ENCODE results near the gene KRT79. TPM values are rescaled to one million over a fixed set of nuclear protein-coding genes. Genes with fewer than 3 reads are reported as not detected.

KRT79 gene
- total RNA-seq, 1 donor from 2014 or later: not detected

DNA sequence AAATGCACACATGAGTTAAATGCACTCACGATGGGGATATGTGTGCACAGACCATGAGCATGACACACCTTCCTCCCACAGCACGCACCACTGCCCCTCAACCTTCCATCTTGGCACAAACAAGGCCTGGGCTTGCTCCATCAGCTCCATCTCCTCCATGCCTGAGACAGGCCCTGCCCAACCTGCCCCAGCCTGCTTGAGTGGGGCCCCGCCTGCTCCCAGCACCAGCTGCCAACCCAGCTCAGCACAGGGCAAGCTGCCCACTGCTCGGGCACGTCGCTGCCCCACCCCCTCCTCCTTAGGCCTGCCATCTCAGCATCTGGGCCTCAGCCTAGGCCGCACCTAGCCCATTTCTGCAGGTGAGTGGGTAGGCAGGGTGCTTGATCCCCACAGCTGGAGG lies 42.3 kb upstream of the KRT79 start:
- Mint-ChIP-seq H3K4me1 (ENCODE audit: unreplicated experiment) (peaks cover 40% of the 10 kb centered on the region), H3K27me3 (peaks cover 25% of the 10 kb centered on the region), H3K4me3 (no peak overlapping the region), H3K9me3 (no peaks in the 10 kb centered on the region), H3K36me3 (no peaks in the 10 kb centered on the region), H3K27ac (peak overlapping the region; percentile 97)
- TF ChIP-seq, protein P1, sequence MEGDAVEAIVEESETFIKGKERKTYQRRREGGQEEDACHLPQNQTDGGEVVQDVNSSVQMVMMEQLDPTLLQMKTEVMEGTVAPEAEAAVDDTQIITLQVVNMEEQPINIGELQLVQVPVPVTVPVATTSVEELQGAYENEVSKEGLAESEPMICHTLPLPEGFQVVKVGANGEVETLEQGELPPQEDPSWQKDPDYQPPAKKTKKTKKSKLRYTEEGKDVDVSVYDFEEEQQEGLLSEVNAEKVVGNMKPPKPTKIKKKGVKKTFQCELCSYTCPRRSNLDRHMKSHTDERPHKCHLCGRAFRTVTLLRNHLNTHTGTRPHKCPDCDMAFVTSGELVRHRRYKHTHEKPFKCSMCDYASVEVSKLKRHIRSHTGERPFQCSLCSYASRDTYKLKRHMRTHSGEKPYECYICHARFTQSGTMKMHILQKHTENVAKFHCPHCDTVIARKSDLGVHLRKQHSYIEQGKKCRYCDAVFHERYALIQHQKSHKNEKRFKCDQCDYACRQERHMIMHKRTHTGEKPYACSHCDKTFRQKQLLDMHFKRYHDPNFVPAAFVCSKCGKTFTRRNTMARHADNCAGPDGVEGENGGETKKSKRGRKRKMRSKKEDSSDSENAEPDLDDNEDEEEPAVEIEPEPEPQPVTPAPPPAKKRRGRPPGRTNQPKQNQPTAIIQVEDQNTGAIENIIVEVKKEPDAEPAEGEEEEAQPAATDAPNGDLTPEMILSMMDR (conservative IDR thresholded peaks at IDR 0.05): no peak
- no peak for DNase-seq (ENCODE audit: extremely low spot score, unreplicated experiment)

DNA sequence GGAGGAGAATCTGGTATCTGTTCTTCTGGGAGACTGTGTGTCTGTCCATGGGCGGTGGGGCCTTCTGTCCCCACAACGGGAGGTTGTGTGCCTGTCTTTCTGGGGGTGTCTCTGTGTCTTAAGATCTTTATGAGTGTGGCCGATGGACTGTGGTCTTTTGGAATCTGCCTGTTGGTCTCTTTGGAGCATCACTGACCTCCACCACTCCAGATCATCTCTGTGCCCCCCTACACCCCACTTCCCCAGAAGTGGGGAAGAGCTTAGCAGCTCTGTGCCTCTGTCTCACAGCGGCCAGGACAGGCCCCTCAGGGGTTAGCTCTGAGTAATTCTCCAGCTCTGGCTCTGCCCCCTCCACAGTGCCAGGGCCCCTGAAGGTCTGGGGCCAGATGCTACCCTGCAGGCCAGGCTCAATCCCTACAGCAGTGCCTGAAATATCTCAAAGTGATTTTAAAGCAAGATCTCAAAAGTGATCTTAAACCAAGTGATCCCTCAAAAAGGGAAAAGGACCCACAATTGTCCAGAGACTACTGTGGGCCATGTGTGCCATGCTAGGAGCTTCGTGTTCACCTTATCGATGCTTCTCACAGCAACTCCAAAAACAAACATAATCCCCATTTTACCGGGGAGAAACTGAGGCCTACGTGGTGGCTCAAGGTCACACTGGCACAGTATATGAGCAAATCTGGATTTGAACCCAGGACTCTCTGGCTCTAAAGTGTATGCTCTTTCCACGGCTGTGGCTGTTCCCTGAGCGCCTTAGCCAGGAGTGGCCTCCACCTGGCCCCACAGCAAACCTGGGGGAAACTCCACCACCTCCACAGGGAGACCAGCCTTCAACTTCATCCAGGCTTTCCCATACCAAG lies 40.7 kb upstream of the KRT79 start:
- Mint-ChIP-seq H3K4me3 (peak overlapping the region; percentile 76), H3K9me3 (no peaks in the 10 kb centered on the region), H3K27ac (peak overlapping the region; percentile 97), H3K4me1 (ENCODE audit: unreplicated experiment) (peaks cover 35% of the 10 kb centered on the region), H3K27me3 (peaks cover 20% of the 10 kb centered on the region), H3K36me3 (no peaks in the 10 kb centered on the region)
- TF ChIP-seq, protein P1 (conservative IDR thresholded peaks at IDR 0.05): no peak
- DNase-seq (ENCODE audit: extremely low spot score, unreplicated experiment): no peak

DNA sequence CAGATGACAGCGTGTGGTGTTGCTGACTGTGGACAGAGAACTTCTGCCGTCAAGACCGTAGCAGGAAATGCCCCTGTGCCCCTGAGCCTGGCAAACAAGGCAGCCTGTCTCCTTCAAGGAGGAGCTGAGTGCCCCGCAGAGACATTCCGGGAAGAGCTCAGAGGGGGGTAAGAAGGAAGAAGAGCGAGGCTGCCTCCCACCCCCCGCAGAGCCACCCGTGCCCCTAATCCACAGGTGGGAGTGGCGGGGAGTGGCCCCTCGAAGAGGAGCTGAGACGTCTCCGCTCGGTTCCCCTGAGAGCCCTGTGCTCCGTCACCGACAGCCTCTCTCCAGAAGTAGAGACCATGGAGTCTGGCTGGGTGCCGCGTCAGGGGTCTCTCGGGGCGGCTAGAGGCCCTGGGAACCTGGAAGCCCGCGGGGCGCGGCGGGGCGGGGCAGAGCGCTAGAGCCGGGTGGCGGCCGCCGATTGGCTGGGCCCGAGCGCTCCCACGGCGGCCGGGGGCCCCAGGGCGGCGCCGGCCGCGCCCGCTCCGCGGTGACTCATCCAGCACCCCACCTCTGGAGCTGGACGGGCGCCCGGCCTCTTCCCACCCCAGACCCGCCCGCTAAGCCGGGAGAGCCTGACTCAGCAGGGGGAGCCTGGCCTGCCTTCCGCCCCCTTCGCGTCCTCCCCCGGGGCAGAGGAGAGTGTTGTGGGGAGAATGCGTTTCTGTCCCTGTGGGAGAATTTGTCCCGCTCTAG lies 39.9 kb upstream of the KRT79 start:
- TF ChIP-seq, protein P1 (conservative IDR thresholded peaks at IDR 0.05): no peak
- Mint-ChIP-seq H3K36me3 (no peaks in the 10 kb centered on the region), H3K4me1 (ENCODE audit: unreplicated experiment) (peaks cover 34% of the 10 kb centered on the region), H3K9me3 (no peaks in the 10 kb centered on the region), H3K27ac (peak overlapping the region; percentile 97), H3K4me3 (peak overlapping the region; percentile 76), H3K27me3 (peaks cover 20% of the 10 kb centered on the region)
- no peak for DNase-seq (ENCODE audit: extremely low spot score, unreplicated experiment)

DNA sequence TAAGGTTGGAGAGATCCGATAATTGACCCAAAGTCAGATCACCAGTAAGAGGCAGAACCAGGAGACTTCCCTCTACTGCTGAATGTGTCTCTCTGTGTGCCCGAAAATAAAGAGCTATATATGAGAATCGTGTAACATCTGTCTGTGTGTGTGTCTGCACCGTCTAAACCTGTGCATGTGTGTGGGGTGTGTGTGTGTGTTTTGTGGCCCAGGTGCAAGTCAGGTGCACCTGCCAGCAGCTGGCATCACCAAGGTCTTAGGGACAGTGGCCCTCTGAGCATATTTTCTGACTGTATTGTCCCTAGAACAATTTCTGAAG lies 39.4 kb upstream of the KRT79 start:
- DNase-seq (ENCODE audit: extremely low spot score, unreplicated experiment): no peak
- Mint-ChIP-seq H3K27ac (peak overlapping the region; percentile 97), H3K27me3 (peaks cover 20% of the 10 kb centered on the region), H3K4me3 (peak overlapping the region; percentile 59), H3K9me3 (no peaks in the 10 kb centered on the region), H3K36me3 (no peaks in the 10 kb centered on the region), H3K4me1 (ENCODE audit: unreplicated experiment) (peaks cover 29% of the 10 kb centered on the region)
- TF ChIP-seq, protein P1 (conservative IDR thresholded peaks at IDR 0.05): no peak

DNA sequence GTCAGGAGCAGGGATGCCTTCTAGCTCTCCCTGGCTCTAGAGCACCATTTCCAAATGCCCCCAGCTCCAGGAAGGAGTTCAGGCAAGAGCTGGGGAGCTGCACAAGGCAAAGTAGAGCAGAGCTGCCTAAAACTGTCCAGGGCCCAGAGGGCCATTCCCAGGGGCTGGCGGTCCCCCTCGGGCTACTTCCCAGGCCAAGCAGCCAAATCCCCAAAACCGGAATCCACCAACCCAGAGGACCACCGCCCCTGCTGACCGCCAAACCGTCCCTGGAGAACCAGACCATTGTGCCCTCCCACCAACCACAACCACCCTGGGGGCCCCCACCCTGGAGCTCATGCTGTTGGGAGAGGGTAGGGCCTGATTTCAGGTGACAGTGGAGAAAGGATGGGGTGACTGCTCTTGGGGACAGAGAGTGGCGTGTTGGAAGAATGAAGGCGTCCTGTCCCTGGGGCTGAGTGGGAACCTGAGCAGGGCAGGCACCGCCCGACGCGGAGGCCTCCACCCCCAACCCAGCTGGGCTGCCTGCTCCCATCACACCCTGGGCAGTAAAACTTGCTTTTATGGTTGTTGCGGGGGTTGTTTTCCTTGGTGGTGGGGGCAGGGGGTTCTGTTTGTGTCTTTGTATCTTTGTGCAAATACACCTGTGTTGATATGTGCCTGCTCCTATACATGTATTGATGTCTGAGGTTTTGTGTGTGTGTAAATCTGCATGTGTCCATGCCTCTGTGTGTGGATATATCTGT lies 38.7 kb upstream of the KRT79 start:
- Mint-ChIP-seq H3K4me1 (ENCODE audit: unreplicated experiment) (peaks cover 25% of the 10 kb centered on the region), H3K4me3 (peak overlapping the region; percentile 59)

More for the DNA sequence above, 38.7 kb upstream of the KRT79 start:
- TF ChIP-seq, protein P1 (conservative IDR thresholded peaks at IDR 0.05): no peak
- DNase-seq (ENCODE audit: extremely low spot score, unreplicated experiment): no peak
- H3K9me3 Mint-ChIP-seq: no peaks in the 10 kb centered on the region
- H3K36me3 Mint-ChIP-seq: no peaks in the 10 kb centered on the region
- H3K27ac Mint-ChIP-seq: peak overlapping the region; percentile 97
- H3K27me3 Mint-ChIP-seq: peaks cover 20% of the 10 kb centered on the region
